Fibroblast of mammary gland (primary cell): ENCODE measurements around the gene IL13.
"Not testable (repeated sequence)": the region's sequence is repeated elsewhere in the genome, so short reads cannot be mapped to it uniquely, and the experiment has no call there.

Experiments used
- DNase-seq: peaks from one replicate; pipeline ENCODE4 v3.0.0-alpha.2; 2010; ENCODE audit warnings: low read depth
- H3K4me3 ChIP-seq: 2 replicates; pipeline ENCODE4 v1.5.1; 2011; ENCODE audit warnings: low read depth, mild to moderate bottlenecking, low read length, moderate library complexity; ENCODE audit not compliant: control insufficient read depth
- TF ChIP-seq, protein P1 (sequence below): conservative IDR thresholded peaks from 2 replicates; pipeline ENCODE4 v1.5.1; 2011; ENCODE audit warnings: low read depth, low read length, inconsistent platforms; ENCODE audit not compliant: control insufficient read depth, insufficient read depth

IL13 gene

GRCh38 chr5:132629230-132629944 lies 28.6 kb upstream of the IL13 start:
- H3K4me3 ChIP-seq, result no peak overlapping the region
- TF ChIP-seq, protein P1, sequence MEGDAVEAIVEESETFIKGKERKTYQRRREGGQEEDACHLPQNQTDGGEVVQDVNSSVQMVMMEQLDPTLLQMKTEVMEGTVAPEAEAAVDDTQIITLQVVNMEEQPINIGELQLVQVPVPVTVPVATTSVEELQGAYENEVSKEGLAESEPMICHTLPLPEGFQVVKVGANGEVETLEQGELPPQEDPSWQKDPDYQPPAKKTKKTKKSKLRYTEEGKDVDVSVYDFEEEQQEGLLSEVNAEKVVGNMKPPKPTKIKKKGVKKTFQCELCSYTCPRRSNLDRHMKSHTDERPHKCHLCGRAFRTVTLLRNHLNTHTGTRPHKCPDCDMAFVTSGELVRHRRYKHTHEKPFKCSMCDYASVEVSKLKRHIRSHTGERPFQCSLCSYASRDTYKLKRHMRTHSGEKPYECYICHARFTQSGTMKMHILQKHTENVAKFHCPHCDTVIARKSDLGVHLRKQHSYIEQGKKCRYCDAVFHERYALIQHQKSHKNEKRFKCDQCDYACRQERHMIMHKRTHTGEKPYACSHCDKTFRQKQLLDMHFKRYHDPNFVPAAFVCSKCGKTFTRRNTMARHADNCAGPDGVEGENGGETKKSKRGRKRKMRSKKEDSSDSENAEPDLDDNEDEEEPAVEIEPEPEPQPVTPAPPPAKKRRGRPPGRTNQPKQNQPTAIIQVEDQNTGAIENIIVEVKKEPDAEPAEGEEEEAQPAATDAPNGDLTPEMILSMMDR, result no peak
- no peak for DNase-seq

GRCh38 chr5:132633587-132633986 lies 24.4 kb upstream of the IL13 start:
- not testable (repeated sequence) for H3K4me3 ChIP-seq

GRCh38 chr5:132635873-132636272 lies 22.1 kb upstream of the IL13 start:
- DNase-seq, result no peak
- TF ChIP-seq, protein P1, result no peak
- H3K4me3 ChIP-seq, result no peak overlapping the region

More at GRCh38 chr5:132633587-132633986, 24.4 kb upstream of the IL13 start:
- not testable (repeated sequence) for DNase-seq

- TF ChIP-seq, protein P1, result no peak
- DNase-seq, result no peak
- no peak overlapping the region for H3K4me3 ChIP-seq
These were observed 20.7 kb upstream of the IL13 start for GRCh38 chr5:132637241-132637640.

DNA sequence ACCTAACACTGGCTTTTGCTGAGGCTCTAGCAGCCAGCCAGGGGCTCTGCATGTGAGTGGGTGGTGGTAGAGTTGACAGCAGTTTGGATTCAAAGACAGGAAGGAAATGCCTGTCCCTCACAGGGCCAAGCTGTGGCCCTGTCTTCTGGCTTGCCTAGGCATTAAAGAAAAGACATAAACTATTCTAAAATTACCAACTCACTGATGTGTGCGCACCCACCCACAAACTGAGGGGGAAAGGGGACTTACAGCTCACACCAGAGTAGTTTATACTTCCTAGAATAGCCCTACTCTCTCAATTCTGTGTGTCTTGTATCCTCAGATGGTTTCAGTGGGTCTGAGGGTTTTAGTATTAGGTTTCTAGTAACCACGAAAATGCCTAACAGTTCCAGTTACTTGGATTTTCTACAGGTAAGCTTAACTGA lies 18.3 kb upstream of the IL13 start:
- TF ChIP-seq, protein P1, result no peak
- DNase-seq, result no peak
- no peak overlapping the region for H3K4me3 ChIP-seq

GRCh38 chr5:132640613-132641012 lies 17.4 kb upstream of the IL13 start:
- TF ChIP-seq, protein P1, result no peak
- no peak for DNase-seq
- H3K4me3 ChIP-seq, result no peak overlapping the region

DNA sequence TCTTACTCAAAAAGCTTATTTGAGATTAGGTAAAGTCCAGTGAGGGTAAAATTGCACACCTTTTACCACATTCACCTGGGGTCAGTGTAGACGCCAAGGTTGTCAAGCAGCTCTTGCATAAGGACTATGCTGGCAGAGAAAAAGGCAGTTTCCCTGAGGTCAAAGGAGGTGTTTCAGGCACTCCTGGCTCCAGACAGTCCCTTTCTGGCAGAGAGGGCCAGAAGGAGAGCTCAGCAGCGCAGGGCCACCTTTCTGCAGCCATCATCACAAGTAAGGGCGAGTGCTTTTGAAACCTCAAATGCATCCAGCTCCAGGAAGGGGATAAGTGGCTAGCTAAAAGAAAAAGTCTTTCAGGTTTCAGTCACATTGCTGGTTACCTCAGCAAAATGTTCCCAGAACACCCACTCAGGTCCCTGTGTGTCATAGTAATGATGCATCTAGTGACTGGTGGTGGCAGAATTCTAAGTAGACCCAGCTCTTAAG lies 16.7 kb upstream of the IL13 start:
- no peak for DNase-seq
- TF ChIP-seq, protein P1, result no peak
- H3K4me3 ChIP-seq, result no peak overlapping the region
